ENCODE results near the gene ARPC1B.
"Not testable (repeated sequence)": the region's sequence is repeated elsewhere in the genome, so short reads cannot be mapped to it uniquely, and the experiment has no call there.

The ARPC1B gene

DNA sequence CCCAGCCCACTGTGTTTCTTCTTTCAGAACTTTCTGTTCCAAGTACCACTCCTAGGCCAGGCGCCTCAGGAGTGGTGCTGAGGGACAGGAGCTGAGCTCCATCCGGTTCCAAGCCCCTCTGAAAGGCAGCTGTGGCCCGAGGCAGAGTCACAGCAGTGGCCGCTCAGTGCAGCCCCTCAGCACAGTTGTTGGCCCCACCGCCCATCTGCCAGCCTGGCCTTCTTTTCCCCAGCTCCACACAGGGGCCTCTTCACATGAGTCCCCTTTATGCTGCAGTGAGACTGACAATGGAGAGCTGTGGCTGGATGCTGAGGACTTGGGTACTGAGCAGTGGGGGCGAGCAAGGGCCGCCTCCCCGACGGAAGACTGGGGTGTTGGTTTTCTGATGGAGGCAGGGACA, 43.7 kb downstream of the ARPC1B start:
- no peaks in the 10 kb centered on the region for H3K9me3 ChIP-seq (ENCODE audit: control insufficient read depth, insufficient read depth, low read length)
- peaks cover 95% of the 10 kb centered on the region for H3K36me3 ChIP-seq (ENCODE audit: control insufficient read depth, insufficient read depth, low read length)
- H3K27me3 ChIP-seq (ENCODE audit: control insufficient read depth, insufficient read depth, low read length), result no peaks in the 10 kb centered on the region
- no peak overlapping the region for H3K4me3 ChIP-seq (ENCODE audit: low read depth, low read length)
- H3K27ac ChIP-seq (ENCODE audit: low read depth, low read length), result no peak overlapping the region
- no peak overlapping the region for H3K9ac ChIP-seq (ENCODE audit: low read depth, low read length)
- no peaks in the 10 kb centered on the region for H3K4me1 ChIP-seq (ENCODE audit: control insufficient read depth, insufficient read depth, low read length)

DNA sequence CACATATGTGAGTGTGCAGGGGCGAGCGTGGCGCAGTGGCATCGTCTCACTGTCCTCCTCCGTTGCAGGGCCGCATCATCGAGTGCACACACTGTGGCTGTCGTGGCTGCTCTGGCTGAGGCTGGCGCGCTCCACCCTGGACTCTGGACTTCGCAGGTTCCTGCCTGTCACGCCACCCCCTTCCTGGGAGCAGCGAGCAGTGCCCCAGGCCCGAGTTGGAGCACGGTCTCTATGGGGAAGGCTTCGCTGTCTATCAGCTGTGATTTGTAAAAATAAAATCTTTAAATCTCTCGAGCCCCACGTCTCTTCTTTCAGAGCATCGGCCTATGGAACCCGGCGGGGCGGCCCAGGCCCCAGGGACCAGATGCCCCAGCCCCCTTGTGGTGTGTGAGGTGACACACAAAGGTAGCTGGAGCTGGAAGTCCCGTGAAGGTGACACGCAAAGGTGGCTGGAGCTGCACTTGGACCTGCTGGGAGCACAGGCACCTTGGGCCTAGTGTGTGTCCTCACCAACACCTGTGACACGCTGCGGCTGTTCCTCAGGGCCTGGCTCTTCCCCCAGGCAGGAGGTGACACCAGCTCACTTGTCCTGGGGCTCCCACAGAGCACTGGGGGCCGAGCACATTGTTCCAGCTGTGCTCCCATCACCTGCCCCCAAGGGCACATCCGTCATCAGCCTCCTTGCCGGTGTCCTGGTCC, 44.9 kb downstream of the ARPC1B start:
- Histone ChIP-seq H3K36me3 (ENCODE audit: control insufficient read depth, insufficient read depth, low read length) (peaks cover 97% of the 10 kb centered on the region), H3K4me1 (ENCODE audit: control insufficient read depth, insufficient read depth, low read length) (no peaks in the 10 kb centered on the region), H3K4me3 (ENCODE audit: low read depth, low read length) (no peak overlapping the region), H3K27me3 (ENCODE audit: control insufficient read depth, insufficient read depth, low read length) (no peaks in the 10 kb centered on the region), H3K9me3 (ENCODE audit: control insufficient read depth, insufficient read depth, low read length) (no peaks in the 10 kb centered on the region), H3K27ac (ENCODE audit: low read depth, low read length) (no peak overlapping the region), H3K9ac (ENCODE audit: low read depth, low read length) (no peak overlapping the region)

GRCh38 chr7:99420213-99420612, 45.7 kb downstream of the ARPC1B start:
- Histone ChIP-seq H3K4me3 (ENCODE audit: low read depth, low read length) (no peak overlapping the region), H3K36me3 (ENCODE audit: control insufficient read depth, insufficient read depth, low read length) (peaks cover 97% of the 10 kb centered on the region), H3K27me3 (ENCODE audit: control insufficient read depth, insufficient read depth, low read length) (no peaks in the 10 kb centered on the region), H3K9me3 (ENCODE audit: control insufficient read depth, insufficient read depth, low read length) (no peaks in the 10 kb centered on the region), H3K4me1 (ENCODE audit: control insufficient read depth, insufficient read depth, low read length) (no peaks in the 10 kb centered on the region), H3K9ac (ENCODE audit: low read depth, low read length) (no peak overlapping the region), H3K27ac (ENCODE audit: low read depth, low read length) (no peak overlapping the region)

DNA sequence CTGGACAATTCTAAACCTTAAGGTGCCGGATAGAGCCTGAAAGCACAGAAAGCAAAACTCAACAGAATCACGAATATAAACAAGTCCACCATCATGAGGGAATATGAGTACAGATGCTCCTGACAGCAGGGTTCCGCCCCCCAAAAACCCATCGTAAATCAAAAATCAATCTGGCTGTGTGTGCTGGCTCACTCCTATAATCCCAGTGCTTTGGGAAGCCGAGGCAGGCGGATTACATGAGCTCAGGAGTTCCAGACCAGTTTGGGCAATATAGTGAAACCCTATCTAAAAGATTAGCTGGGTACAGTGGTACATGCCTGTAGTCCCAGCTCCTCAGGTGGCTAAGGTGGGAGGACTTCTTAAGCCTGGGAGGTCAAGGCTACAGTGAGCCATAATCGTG, 46.5 kb downstream of the ARPC1B start:
- H3K4me1 ChIP-seq (ENCODE audit: control insufficient read depth, insufficient read depth, low read length), result no peaks in the 10 kb centered on the region
- no peaks in the 10 kb centered on the region for H3K27me3 ChIP-seq (ENCODE audit: control insufficient read depth, insufficient read depth, low read length)
- H3K4me3 ChIP-seq (ENCODE audit: low read depth, low read length), result no peak overlapping the region
- H3K36me3 ChIP-seq (ENCODE audit: control insufficient read depth, insufficient read depth, low read length), result peaks cover 96% of the 10 kb centered on the region
- no peaks in the 10 kb centered on the region for H3K9me3 ChIP-seq (ENCODE audit: control insufficient read depth, insufficient read depth, low read length)
- H3K9ac ChIP-seq (ENCODE audit: low read depth, low read length), result no peak overlapping the region
- H3K27ac ChIP-seq (ENCODE audit: low read depth, low read length), result no peak overlapping the region

GRCh38 chr7:99422186-99422585, 47.7 kb downstream of the ARPC1B start:
- H3K27me3 ChIP-seq (ENCODE audit: control insufficient read depth, insufficient read depth, low read length), result no peaks in the 10 kb centered on the region

GRCh38 chr7:99422625-99423024, 48.1 kb downstream of the ARPC1B start:
- Histone ChIP-seq H3K9ac (ENCODE audit: low read depth, low read length) (no peak overlapping the region), H3K9me3 (ENCODE audit: control insufficient read depth, insufficient read depth, low read length) (no peaks in the 10 kb centered on the region), H3K27me3 (ENCODE audit: control insufficient read depth, insufficient read depth, low read length) (no peaks in the 10 kb centered on the region), H3K4me3 (ENCODE audit: low read depth, low read length) (no peak overlapping the region), H3K36me3 (ENCODE audit: control insufficient read depth, insufficient read depth, low read length) (peaks cover 80% of the 10 kb centered on the region), H3K4me1 (ENCODE audit: control insufficient read depth, insufficient read depth, low read length) (no peaks in the 10 kb centered on the region), H3K27ac (ENCODE audit: low read depth, low read length) (no peak overlapping the region)

More at GRCh38 chr7:99422186-99422585, 47.7 kb downstream of the ARPC1B start:
- H3K4me1 ChIP-seq (ENCODE audit: control insufficient read depth, insufficient read depth, low read length), result no peaks in the 10 kb centered on the region
- H3K9ac ChIP-seq (ENCODE audit: low read depth, low read length), result no peak overlapping the region
- no peak overlapping the region for H3K4me3 ChIP-seq (ENCODE audit: low read depth, low read length)
- no peak overlapping the region for H3K27ac ChIP-seq (ENCODE audit: low read depth, low read length)
- H3K9me3 ChIP-seq (ENCODE audit: control insufficient read depth, insufficient read depth, low read length), result no peaks in the 10 kb centered on the region
- peaks cover 84% of the 10 kb centered on the region for H3K36me3 ChIP-seq (ENCODE audit: control insufficient read depth, insufficient read depth, low read length)

DNA sequence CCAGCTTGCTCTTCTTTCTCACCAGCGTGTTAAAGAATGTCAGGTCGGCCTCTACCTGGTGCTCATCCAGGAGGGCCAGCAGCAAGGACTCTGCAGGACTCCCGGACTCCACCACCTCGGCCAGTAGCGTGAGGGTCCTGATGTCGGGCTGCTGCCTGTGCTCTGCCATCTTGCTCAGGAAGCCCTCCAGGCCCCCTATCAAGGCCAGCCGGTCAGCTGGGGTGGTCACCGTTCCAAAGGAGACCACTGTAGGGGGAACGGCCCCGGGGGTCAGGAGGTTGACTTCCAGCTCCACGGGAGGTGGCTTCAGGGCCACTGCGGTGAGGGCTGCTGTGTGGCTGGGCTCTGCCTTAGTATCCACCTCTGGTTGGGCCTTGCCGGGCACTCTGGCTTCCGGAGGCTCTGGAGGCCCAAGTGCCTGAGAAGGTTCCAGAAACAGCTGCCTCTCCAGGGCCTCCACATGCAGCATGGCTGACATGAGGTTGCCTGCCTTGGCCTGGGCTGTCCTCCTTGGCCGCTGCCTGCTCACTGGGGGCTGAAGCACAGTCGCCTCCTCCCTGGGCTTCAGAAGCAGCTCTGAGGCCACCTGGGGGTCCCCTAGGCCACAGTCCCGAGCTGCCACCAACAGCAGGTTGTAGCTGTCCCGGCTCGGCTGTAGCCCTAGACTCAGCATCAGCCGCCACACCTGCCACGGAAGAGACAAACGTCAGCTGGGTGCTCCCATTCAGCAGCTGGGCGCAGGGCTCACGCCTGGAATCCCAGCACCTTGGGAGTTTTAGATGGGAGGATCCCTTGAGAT, 50.6 kb downstream of the ARPC1B start:
- Histone ChIP-seq H3K36me3 (ENCODE audit: control insufficient read depth, insufficient read depth, low read length) (peaks cover 72% of the 10 kb centered on the region), H3K4me1 (ENCODE audit: control insufficient read depth, insufficient read depth, low read length) (no peaks in the 10 kb centered on the region), H3K27ac (ENCODE audit: low read depth, low read length) (no peak overlapping the region), H3K27me3 (ENCODE audit: control insufficient read depth, insufficient read depth, low read length) (no peaks in the 10 kb centered on the region), H3K4me3 (ENCODE audit: low read depth, low read length) (no peak overlapping the region), H3K9me3 (ENCODE audit: control insufficient read depth, insufficient read depth, low read length) (no peaks in the 10 kb centered on the region), H3K9ac (ENCODE audit: low read depth, low read length) (no peak overlapping the region)

- Histone ChIP-seq H3K9ac (ENCODE audit: low read depth, low read length) (no peak overlapping the region), H3K4me1 (ENCODE audit: control insufficient read depth, insufficient read depth, low read length) (no peaks in the 10 kb centered on the region), H3K27ac (ENCODE audit: low read depth, low read length) (no peak overlapping the region), H3K9me3 (ENCODE audit: control insufficient read depth, insufficient read depth, low read length) (no peaks in the 10 kb centered on the region), H3K27me3 (ENCODE audit: control insufficient read depth, insufficient read depth, low read length) (no peaks in the 10 kb centered on the region), H3K4me3 (ENCODE audit: low read depth, low read length) (no peak overlapping the region), H3K36me3 (ENCODE audit: control insufficient read depth, insufficient read depth, low read length) (peaks cover 71% of the 10 kb centered on the region)
These were observed 54.5 kb downstream of the ARPC1B start for GRCh38 chr7:99428972-99429566.

GRCh38 chr7:99429756-99430155, 55.2 kb downstream of the ARPC1B start:
- no peak overlapping the region for H3K9ac ChIP-seq (ENCODE audit: low read depth, low read length)
- H3K4me3 ChIP-seq (ENCODE audit: low read depth, low read length), result no peak overlapping the region
- H3K4me1 ChIP-seq (ENCODE audit: control insufficient read depth, insufficient read depth, low read length), result no peaks in the 10 kb centered on the region
- no peak overlapping the region for H3K27ac ChIP-seq (ENCODE audit: low read depth, low read length)
- no peaks in the 10 kb centered on the region for H3K9me3 ChIP-seq (ENCODE audit: control insufficient read depth, insufficient read depth, low read length)
- H3K36me3 ChIP-seq (ENCODE audit: control insufficient read depth, insufficient read depth, low read length), result peaks cover 71% of the 10 kb centered on the region
- H3K27me3 ChIP-seq (ENCODE audit: control insufficient read depth, insufficient read depth, low read length), result no peaks in the 10 kb centered on the region

- Histone ChIP-seq H3K36me3 (ENCODE audit: control insufficient read depth, insufficient read depth, low read length) (peaks cover 66% of the 10 kb centered on the region), H3K27ac (ENCODE audit: low read depth, low read length) (peak overlapping the region; percentile 40)
- H3K4me3 ChIP-seq (ENCODE audit: low read depth, low read length); H3K9ac ChIP-seq (ENCODE audit: low read depth, low read length); H3K27me3 ChIP-seq (ENCODE audit: control insufficient read depth, insufficient read depth, low read length); H3K9me3 ChIP-seq (ENCODE audit: control insufficient read depth, insufficient read depth, low read length); H3K4me1 ChIP-seq (ENCODE audit: control insufficient read depth, insufficient read depth, low read length): not testable (repeated sequence)
These were observed 57.4 kb downstream of the ARPC1B start for GRCh38 chr7:99431756-99432540.
